Activated CD4-positive, alpha-beta T cell treated with anti-CD3 and anti-CD28 coated beads, Interleukin-2, amount 10 ng/mL, durations not matched to agents 24 days and 14 days (primary cell): ENCODE data around the gene MTF2. TPM values are rescaled to one million over a fixed set of nuclear protein-coding genes. Genes with fewer than 3 reads are reported as not detected.
"Not testable (repeated sequence)": the region's sequence is repeated elsewhere in the genome, so short reads cannot be mapped to it uniquely, and the experiment has no call there.

Experiments
- DNase-seq: peaks from one replicate; pipeline ENCODE4 v3.0.0; 2022
- H3K27ac Mint-ChIP-seq: one replicate; pipeline ENCODE4 v1.8.0; 2022; ENCODE audit warnings: mild to moderate bottlenecking, mixed read lengths
- H3K27me3 Mint-ChIP-seq: one replicate; pipeline ENCODE4 v1.8.0; 2022; ENCODE audit warnings: mixed read lengths
- H3K36me3 Mint-ChIP-seq: one replicate; pipeline ENCODE4 v1.8.0; 2022; ENCODE audit warnings: low read depth, mild to moderate bottlenecking, mixed read lengths
- H3K4me1 Mint-ChIP-seq: one replicate; pipeline ENCODE4 v1.8.0; 2021; ENCODE audit warnings: mixed read lengths
- H3K4me3 Mint-ChIP-seq: one replicate; pipeline ENCODE4 v1.8.0; 2022; ENCODE audit warnings: mild to moderate bottlenecking, moderate library complexity, mixed read lengths
- H3K9me3 Mint-ChIP-seq: one replicate; pipeline ENCODE4 v1.8.0; 2021; ENCODE audit warnings: mixed read lengths
- intact Hi-C: fragments of 100-400 bp; cut with micrococcal nuclease; formaldehyde crosslinking; loops from one replicate; pipeline ENCODE4 v1.15.1; 2023
- total RNA-seq: library from RNA; stranded (reverse); gene quantifications from 2 replicates; pipeline ENCODE4 v1.2.3, GENCODE V29; 2022

Gene MTF2
- total RNA-seq, 1 donor from 2014 or later: 64.3 TPM

DNA sequence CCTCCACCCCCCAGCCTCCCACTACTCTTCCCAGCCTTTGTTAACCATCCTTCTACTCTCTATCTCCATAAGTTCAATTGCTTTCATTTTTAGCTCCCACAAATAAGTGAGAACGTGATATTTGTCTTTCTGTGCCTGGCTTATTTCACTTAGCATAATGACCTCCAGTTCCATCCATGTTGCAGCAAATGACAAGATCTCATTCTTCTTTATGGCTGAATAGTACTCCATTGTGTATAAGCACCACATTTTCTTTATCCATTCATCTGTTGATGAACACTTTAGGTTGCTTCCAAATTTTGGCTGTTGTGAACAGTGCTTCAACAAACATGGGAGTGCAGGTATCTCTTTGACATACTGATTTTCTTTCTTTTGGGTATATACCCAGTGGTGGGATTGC, 86.8 kb downstream of the MTF2 start:
- intact Hi-C loops, H3K27me3 Mint-ChIP-seq, H3K27ac Mint-ChIP-seq, DNase-seq, H3K4me3 Mint-ChIP-seq: not testable (repeated sequence)
- H3K4me1 Mint-ChIP-seq: peaks cover 27% of the 10 kb centered on the region
- H3K9me3 Mint-ChIP-seq: peaks cover 16% of the 10 kb centered on the region
- peaks cover 50% of the 10 kb centered on the region for H3K36me3 Mint-ChIP-seq

GRCh38 chr1:93167006-93167405, 87.9 kb downstream of the MTF2 start:
- peaks cover 16% of the 10 kb centered on the region for H3K9me3 Mint-ChIP-seq
- peaks cover 32% of the 10 kb centered on the region for H3K4me1 Mint-ChIP-seq
- intact Hi-C loops: no loop called here
- no peak overlapping the region for H3K4me3 Mint-ChIP-seq
- peaks cover 49% of the 10 kb centered on the region for H3K36me3 Mint-ChIP-seq
- no peak for DNase-seq
- no peak overlapping the region for H3K27ac Mint-ChIP-seq
- no peaks in the 10 kb centered on the region for H3K27me3 Mint-ChIP-seq

DNA sequence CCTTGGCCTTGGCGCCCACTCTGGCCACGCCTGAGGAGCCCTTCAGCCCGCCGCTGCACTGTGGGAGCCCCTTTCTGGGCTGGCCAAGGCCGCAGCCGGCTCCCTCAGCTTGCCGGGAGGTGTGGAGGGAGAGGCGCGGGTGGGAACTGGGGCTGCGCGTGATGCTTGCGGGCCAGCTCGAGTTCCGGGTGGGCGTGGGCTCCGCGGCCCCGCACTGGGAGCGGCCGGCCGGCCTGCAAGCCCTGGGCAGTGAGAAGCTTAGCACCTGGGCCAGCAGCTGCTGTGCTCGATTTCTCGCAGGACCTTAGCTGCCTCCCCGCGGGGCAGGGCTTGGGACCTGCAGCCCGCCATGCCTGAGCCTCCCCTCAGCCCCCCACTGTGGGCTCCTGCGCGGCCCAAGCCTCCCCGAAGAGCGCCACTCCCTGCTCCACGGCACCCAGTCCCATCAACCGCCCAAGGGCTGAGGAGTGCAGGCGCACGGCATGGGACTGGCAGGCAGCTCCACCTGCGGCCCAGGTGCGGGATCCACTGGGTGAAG, 91.1 kb downstream of the MTF2 start:
- H3K27ac Mint-ChIP-seq, H3K27me3 Mint-ChIP-seq, H3K4me3 Mint-ChIP-seq, intact Hi-C loops: not testable (repeated sequence)
- Mint-ChIP-seq H3K4me1 (peaks cover 46% of the 10 kb centered on the region), H3K36me3 (peaks cover 57% of the 10 kb centered on the region), H3K9me3 (peaks cover 16% of the 10 kb centered on the region)
- DNase-seq: peak; percentile 41

DNA sequence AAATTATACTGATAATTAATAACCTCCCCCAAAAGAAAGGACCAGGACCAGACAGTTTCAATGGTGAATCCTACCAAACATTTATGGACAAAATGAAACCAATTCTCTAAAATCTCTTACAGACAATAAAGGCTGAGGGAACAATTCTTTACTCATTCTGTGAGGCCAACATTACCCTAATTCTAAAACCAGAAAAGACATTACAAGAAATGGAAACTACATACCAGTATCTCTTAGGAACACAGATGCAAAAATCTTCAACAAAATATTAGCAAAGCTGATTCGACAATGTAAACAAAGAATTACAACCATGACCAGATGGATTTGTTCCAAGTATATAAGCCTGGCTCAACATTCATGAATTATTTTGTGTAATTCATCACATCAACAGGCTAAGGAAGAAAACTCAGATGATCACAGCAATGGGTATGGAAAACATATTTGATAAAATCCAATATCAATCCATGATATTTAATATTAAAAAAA, 92.5 kb downstream of the MTF2 start:
- H3K4me3 Mint-ChIP-seq: peak overlapping the region; percentile 79
- intact Hi-C loops: loop anchor here (1.0 kb wide), 1 partner anchor 8 kb away; no protein-coding TSS in a partner anchor
- peaks cover 56% of the 10 kb centered on the region for H3K36me3 Mint-ChIP-seq
- H3K27ac Mint-ChIP-seq: peak overlapping the region; percentile 71
- peaks cover 50% of the 10 kb centered on the region for H3K4me1 Mint-ChIP-seq
- H3K27me3 Mint-ChIP-seq: no peaks in the 10 kb centered on the region
- DNase-seq: no peak
- peaks cover 8% of the 10 kb centered on the region for H3K9me3 Mint-ChIP-seq

DNA sequence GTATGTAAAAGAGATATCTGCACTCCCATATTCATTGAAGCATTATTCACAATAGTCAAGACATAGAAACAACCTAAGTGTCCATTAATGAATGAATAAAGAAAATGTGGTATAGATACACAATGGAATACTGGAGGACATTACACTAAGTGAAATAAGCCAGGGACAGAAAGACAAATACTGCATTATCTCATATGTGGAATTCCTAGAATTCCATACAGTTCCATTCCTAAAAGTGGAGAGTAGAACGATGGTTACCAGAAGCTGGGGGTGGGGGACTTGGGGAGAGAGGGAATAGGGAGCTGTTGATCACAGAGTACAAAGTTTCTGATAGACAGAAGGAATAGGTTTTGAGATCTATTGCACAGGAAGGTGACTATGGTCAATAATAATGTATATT, 93.7 kb downstream of the MTF2 start:
- no peak overlapping the region for H3K27ac Mint-ChIP-seq
- H3K27me3 Mint-ChIP-seq: no peaks in the 10 kb centered on the region
- H3K4me1 Mint-ChIP-seq: peaks cover 49% of the 10 kb centered on the region
- peaks cover 46% of the 10 kb centered on the region for H3K36me3 Mint-ChIP-seq
- peak overlapping the region; percentile 14 for H3K4me3 Mint-ChIP-seq
- H3K9me3 Mint-ChIP-seq: peaks cover under 1% of the 10 kb centered on the region
- intact Hi-C loops: no loop called here
- DNase-seq: no peak

DNA sequence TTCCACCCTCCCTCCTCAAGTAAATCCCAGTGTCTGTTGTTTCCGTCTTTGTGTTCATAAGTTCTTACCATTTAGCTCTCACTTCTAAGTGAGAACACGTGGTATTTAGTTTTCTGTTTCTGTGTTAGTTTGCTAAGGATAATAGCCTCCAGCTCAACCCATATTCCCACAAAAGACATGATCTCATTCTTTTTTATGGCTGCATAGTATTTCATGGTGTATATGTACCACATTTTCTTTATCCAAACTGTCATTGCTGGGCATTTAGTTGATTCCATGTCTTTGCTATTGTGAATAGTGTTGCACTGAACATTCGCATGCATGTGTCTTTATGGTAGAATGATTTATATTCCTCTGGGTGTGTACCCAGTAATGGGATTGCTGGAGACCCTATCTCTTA, 95.6 kb downstream of the MTF2 start:
- H3K27ac Mint-ChIP-seq, H3K9me3 Mint-ChIP-seq, H3K27me3 Mint-ChIP-seq, DNase-seq, H3K4me3 Mint-ChIP-seq, intact Hi-C loops: not testable (repeated sequence)
- peaks cover 52% of the 10 kb centered on the region for H3K4me1 Mint-ChIP-seq
- peaks cover 47% of the 10 kb centered on the region for H3K36me3 Mint-ChIP-seq

GRCh38 chr1:93177991-93178390, 98.9 kb downstream of the MTF2 start:
- Mint-ChIP-seq H3K4me1 (peaks cover 45% of the 10 kb centered on the region), H3K4me3 (peak overlapping the region; percentile 95), H3K36me3 (peaks cover 32% of the 10 kb centered on the region), H3K9me3 (no peaks in the 10 kb centered on the region), H3K27me3 (no peaks in the 10 kb centered on the region), H3K27ac (peak overlapping the region; percentile 64)
- intact Hi-C loops: no loop called here
- no peak for DNase-seq

DNA sequence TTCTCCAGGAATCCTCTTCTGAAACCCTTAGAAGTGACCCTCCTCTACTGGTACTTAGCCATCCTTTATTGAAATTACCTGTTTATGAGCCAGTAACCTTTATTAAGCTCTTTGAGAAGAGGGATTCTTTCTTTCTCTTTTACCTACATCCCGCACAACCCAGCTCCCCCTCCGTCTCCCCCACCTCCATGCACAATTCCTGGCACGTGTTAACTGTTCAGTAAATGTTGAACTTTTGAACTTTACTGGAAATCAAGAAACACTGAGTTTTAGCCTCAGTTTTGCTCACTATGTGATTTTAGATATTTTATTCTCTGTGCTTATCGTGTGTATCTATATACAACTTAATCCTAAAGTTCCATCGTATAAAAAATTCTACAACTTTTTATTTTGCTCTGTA, 99.3 kb downstream of the MTF2 start:
- intact Hi-C loops: no loop called here
- Mint-ChIP-seq H3K27ac (peak overlapping the region; percentile 64), H3K4me3 (peak overlapping the region; percentile 95), H3K27me3 (no peaks in the 10 kb centered on the region), H3K36me3 (peaks cover 31% of the 10 kb centered on the region), H3K9me3 (no peaks in the 10 kb centered on the region), H3K4me1 (peaks cover 45% of the 10 kb centered on the region)
- DNase-seq: no peak

DNA sequence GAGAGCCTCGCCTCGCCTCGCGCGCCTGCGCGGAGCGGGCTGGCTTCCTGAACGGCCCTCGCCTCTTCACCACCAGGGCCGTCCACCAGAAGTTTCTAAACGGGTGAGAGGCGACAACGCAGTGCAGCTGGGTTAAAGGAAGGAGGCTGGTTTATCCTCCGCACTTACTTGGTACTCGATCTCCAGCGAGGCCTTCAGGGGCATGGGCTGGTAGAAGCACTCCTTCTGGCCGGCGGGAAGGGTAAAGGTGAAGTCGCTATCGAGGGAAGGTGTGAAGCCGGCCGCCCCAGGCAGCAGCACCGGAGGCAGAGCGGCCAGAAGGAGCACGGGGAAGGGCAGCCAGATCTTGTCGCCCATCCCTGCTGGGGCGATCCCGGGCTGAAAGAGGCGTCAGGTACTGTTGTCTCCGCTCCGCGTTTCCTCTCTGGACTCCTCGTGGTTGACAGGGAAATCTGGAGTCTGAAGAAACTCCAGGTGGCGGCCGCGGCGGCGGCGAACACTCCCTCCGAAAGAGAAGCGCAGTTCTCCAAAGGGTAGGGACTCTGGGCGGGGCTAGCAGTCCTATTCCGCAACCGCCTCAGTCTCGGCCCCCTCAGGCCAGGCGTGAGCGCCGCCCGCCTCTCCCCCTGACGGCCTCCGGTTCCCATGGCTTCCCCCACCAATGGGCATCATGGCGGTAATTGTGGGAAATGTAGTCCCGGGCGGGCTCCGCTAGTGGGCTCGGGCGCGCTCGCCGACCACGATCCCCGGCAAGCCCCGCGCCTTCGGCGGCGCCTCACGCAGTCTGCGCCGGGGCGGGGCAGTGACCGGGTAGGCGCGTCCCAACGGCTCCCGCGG, 101.0 kb downstream of the MTF2 start, which contains the start of gene TMED5:
TMED5 (minus strand) TSS at position 528 of the 837 bp plus-strand sequence; CDS start at position 357, 171 bp downstream.
- intact Hi-C loops: loop anchor here (1.0 to 10.0 kb wide), 8 partner anchors 9 to 695 kb away; partner anchors contain the start of genes DNTTIP2, DR1, MTF2 and RPL5
- Mint-ChIP-seq H3K36me3 (peaks cover 29% of the 10 kb centered on the region), H3K27ac (peak within 1 kb of the TSS; percentile 100), H3K9me3 (no peaks in the 10 kb centered on the region), H3K27me3 (no peaks in the 10 kb centered on the region), H3K4me3 (peak within 1 kb of the TSS; percentile 95), H3K4me1 (peaks cover 42% of the 10 kb centered on the region)
- peak; percentile 99 for DNase-seq

- H3K4me3 Mint-ChIP-seq: peak within 1 kb of the TSS; percentile 95
- no peaks in the 10 kb centered on the region for H3K9me3 Mint-ChIP-seq
- H3K4me1 Mint-ChIP-seq: peaks cover 44% of the 10 kb centered on the region
- no peaks in the 10 kb centered on the region for H3K27me3 Mint-ChIP-seq
- peak within 1 kb of the TSS; percentile 100 for H3K27ac Mint-ChIP-seq
- intact Hi-C loops: loop anchor here (1.0 to 10.0 kb wide), 5 partner anchors 102 to 694 kb away; partner anchors contain the start of genes DNTTIP2, DR1, MTF2 and RPL5
- peaks cover 28% of the 10 kb centered on the region for H3K36me3 Mint-ChIP-seq
- DNase-seq: no peak
Observed at GRCh38 chr1:93180723-93181613, 101.9 kb downstream of the MTF2 start, which contains the start of gene CCDC18. TSS of gene CCDC18 (plus strand) at chr1:93180724. CDS start at chr1:93183362, 2,638 bp downstream.

GRCh38 chr1:93186667-93187066, 107.6 kb downstream of the MTF2 start:
- intact Hi-C loops: loop anchor here (10.0 kb wide), 1 partner anchor 688 kb away; the partner anchor contains the start of gene DNTTIP2
- H3K4me1 Mint-ChIP-seq: peaks cover 41% of the 10 kb centered on the region
- no peak overlapping the region for H3K27ac Mint-ChIP-seq
- H3K27me3 Mint-ChIP-seq: no peaks in the 10 kb centered on the region
- H3K36me3 Mint-ChIP-seq: peaks cover 30% of the 10 kb centered on the region
- DNase-seq: no peak
- peaks cover 3% of the 10 kb centered on the region for H3K9me3 Mint-ChIP-seq
- no peak overlapping the region for H3K4me3 Mint-ChIP-seq
